K562 (cell line): Measurements from ENCODE around the gene CTDSPL. TPM values are rescaled to one million over a fixed set of nuclear protein-coding genes. Genes with fewer than 3 reads are reported as not detected.

Experiments
- ARHGAP35 ChIP-seq: fragments of 450-650 bp; IDR thresholded peaks from 2 replicates; pipeline ENCODE4 v1.6.1; 2018; ENCODE audit not compliant: partially characterized antibody
- CHD1 ChIP-seq: fragments of 200-600 bp; sonication (generic); IDR thresholded peaks from one replicate; pipeline ENCODE4 v1.6.1; 2012; ENCODE audit warnings: mild to moderate bottlenecking, moderate library complexity, low read length, inconsistent platforms
- ELF1 ChIP-seq: fragments of 200-800 bp; sonication (Bioruptor generic); IDR thresholded peaks from 2 replicates; pipeline ENCODE4 v1.6.1; 2016; ENCODE audit warnings: missing genetic modification characterization, missing compliant biosample characterization
- HOXB6 ChIP-seq: fragments of 250-450 bp; sonication (Bioruptor Pico); IDR thresholded peaks from 2 replicates; pipeline ENCODE4 v1.5.1; 2022; ENCODE audit warnings: mild to moderate bottlenecking, borderline replicate concordance
- MAFK ChIP-seq: IDR thresholded peaks from 2 replicates; pipeline ENCODE4 v1.6.1; 2011; ENCODE audit warnings: low read length, improper control_type of control experiment
- NRF1 ChIP-seq, 2 experiments: fragments of 450-650 bp; IDR thresholded peaks in 1 of 2; conservative IDR thresholded peaks in 1 of 2; 2 replicates each; pipeline ENCODE4 v1.6.1; 2014; ENCODE audit warnings: mild to moderate bottlenecking in 2 of 2
- PHTF2 ChIP-seq: fragments of 250-450 bp; sonication (Bioruptor Pico); IDR thresholded peaks from 2 replicates; pipeline ENCODE4 v1.5.0; 2021; ENCODE audit warnings: mild to moderate bottlenecking
- RBFOX2 ChIP-seq: fragments of 200-400 bp; formaldehyde crosslinking; IDR thresholded peaks from 2 replicates; pipeline ENCODE4 v1.6.1; 2017; ENCODE audit warnings: low read depth, mild to moderate bottlenecking, low read length, moderate library complexity
- RBM25 ChIP-seq: fragments of 200-400 bp; formaldehyde crosslinking; IDR thresholded peaks from 2 replicates; pipeline ENCODE4 v1.6.1; 2018; ENCODE audit warnings: low read length, low read depth, moderate library complexity; ENCODE audit not compliant: severe bottlenecking
- RCOR1 ChIP-seq, 2 experiments: IDR thresholded peaks; 2 replicates each; pipeline ENCODE4 v1.6.1; 2012; ENCODE audit warnings: low read depth in 2 of 2, low read length in 2 of 2, borderline replicate concordance in 1 of 2, improper control_type of control experiment in 1 of 2
- SAFB2 ChIP-seq: fragments of 200-400 bp; formaldehyde crosslinking; IDR thresholded peaks from 2 replicates; pipeline ENCODE4 v1.6.1; 2018; ENCODE audit warnings: borderline replicate concordance, low read length, low read depth, moderate library complexity; ENCODE audit not compliant: severe bottlenecking
- SMARCA5 ChIP-seq: fragments of 450-650 bp; IDR thresholded peaks from 2 replicates; pipeline ENCODE4 v1.6.1; 2016
- ZKSCAN3 ChIP-seq: fragments of 250-450 bp; sonication (Bioruptor Pico); IDR thresholded peaks from 2 replicates; pipeline ENCODE4 v1.4.0; 2020
- ZNF347 ChIP-seq: fragments of 450-650 bp; formaldehyde crosslinking; IDR thresholded peaks from 2 replicates; pipeline ENCODE4 v1.4.0; 2020; ENCODE audit warnings: low read depth, mild to moderate bottlenecking, moderate library complexity
- polyA plus RNA-seq, 8 experiments: library from polyadenylated mRNA; depleted of rRNA in 4 of 8; stranded (reverse) in 5 of 8; unstranded in 3 of 8; fragments of >200 nt; fragmentation: Nextera tagmentation in 2 of 8; fragmentation: Illumina TruSeq in 1 of 8; extraction: Ambion mirVana in 2 of 8; extraction: Trizol in 1 of 8; gene quantifications; 2 replicates each; pipeline versions ENCODE4 v1.2.1 to v1.2.3, GENCODE V29; 2011 to 2014; ENCODE audit warnings: inconsistent platforms in 1 of 8, missing spikeins in 1 of 8
- total RNA-seq, 7 experiments: library from RNA; depleted of rRNA in 6 of 7; stranded (reverse); fragments of >200 nt in 6 of 7; fragmentation: Illumina TruSeq in 2 of 7; extraction: Trizol in 2 of 7; gene quantifications; 2 replicates each; pipeline versions ENCODE4 v1.2.1 to v1.2.3, GENCODE V29; 2011 to 2021; ENCODE audit warnings: low replicate concordance in 1 of 7
- TF ChIP-seq, protein P1 (sequence below): fragments of 250-450 bp; sonication (Bioruptor Pico); IDR thresholded peaks from 2 replicates; pipeline ENCODE4 v1.8.0; 2021; ENCODE audit warnings: borderline replicate concordance, mild to moderate bottlenecking, moderate library complexity; ENCODE audit not compliant: poor library complexity, severe bottlenecking
- TF ChIP-seq, protein P2 (sequence below): fragments of 450-650 bp; IDR thresholded peaks from 2 replicates; pipeline ENCODE4 v1.6.1; 2017; ENCODE audit warnings: mild to moderate bottlenecking, moderate library complexity
- TF ChIP-seq, protein P3 (sequence below): fragments of 250-450 bp; sonication (Bioruptor Pico); IDR thresholded peaks from 2 replicates; pipeline ENCODE4 v1.4.0; 2020; ENCODE audit warnings: mild to moderate bottlenecking, moderate library complexity
- TF ChIP-seq, protein P4 (sequence below): fragments of 250-450 bp; sonication (Bioruptor Pico); IDR thresholded peaks from 2 replicates; pipeline ENCODE4 v1.5.0; 2020; ENCODE audit warnings: mild to moderate bottlenecking, borderline replicate concordance

The CTDSPL gene
- total and polyA plus RNA-seq, 9 of the 15 experiments (the other 6 are each of a cell fraction or from before 2014, with no cell fraction given) = 5.1 to 19.3 (median 11.3) TPM

DNA sequence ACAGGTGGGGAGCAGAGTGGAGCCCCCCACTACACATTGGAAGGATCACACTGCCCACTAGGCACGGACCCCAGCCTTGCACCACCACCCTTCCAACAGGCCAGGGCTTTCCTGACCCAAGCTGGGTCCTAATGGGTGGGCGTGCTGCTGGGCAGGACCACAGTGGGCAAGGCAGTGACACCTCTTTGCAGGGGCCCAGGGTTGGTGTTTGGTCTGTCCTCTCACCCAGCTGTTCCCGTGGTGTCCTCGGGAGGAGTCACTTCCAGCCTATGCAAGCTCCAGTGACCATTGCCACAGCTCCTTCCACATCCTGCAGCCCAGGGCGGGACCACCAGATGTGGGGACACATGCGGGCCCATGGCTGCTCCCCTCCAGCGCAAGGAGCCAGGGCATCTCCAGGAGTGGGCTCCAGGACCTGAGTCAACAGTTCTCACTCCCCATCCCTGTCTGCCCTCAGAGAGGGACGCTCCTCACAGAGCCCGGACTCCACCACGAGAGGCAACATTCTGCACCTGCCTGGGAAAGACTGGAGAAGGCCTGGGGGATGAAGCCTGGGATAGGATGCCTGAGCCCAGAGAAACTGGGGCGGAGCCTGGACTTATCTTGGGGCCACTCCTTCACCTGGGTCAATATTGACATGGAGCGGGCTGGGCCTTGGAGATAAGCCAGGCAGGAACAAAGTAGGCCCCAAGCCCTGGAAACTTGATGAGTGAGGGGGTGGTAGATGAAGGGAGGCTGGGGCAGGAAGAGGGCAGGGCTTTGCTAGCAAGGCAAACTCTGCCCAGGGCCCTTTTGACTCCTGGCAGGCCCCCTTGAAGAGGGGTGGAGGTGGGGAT lies 125.0 kb downstream of the CTDSPL start (continued):
- TF ChIP-seq, protein P1, sequence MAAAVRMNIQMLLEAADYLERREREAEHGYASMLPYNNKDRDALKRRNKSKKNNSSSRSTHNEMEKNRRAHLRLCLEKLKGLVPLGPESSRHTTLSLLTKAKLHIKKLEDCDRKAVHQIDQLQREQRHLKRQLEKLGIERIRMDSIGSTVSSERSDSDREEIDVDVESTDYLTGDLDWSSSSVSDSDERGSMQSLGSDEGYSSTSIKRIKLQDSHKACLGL = no peak
- peak; percentile 48 to 99; a peak in 3 of 4 replicates for TF ChIP-seq RCOR1 (IDR thresholded peaks at IDR 0.05; ENCODE audit: borderline replicate concordance in 1 of 2, low read depth in 2 of 2, low read length in 2 of 2)
- TF ChIP-seq MAFK = peak; percentile 65
- TF ChIP-seq SAFB2 = no peak
- TF ChIP-seq, protein P2, sequence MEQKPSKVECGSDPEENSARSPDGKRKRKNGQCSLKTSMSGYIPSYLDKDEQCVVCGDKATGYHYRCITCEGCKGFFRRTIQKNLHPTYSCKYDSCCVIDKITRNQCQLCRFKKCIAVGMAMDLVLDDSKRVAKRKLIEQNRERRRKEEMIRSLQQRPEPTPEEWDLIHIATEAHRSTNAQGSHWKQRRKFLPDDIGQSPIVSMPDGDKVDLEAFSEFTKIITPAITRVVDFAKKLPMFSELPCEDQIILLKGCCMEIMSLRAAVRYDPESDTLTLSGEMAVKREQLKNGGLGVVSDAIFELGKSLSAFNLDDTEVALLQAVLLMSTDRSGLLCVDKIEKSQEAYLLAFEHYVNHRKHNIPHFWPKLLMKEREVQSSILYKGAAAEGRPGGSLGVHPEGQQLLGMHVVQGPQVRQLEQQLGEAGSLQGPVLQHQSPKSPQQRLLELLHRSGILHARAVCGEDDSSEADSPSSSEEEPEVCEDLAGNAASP = no peak
- TF ChIP-seq ELF1 (tag) = no peak
- TF ChIP-seq HOXB6 (CRISPR knock-in tag) = no peak
- TF ChIP-seq CHD1 = no peak
- TF ChIP-seq ZKSCAN3 (CRISPR knock-in tag) = no peak
- no peak for TF ChIP-seq ARHGAP35
- TF ChIP-seq PHTF2 (CRISPR knock-in tag) = no peak
- no peak for TF ChIP-seq RBM25
- TF ChIP-seq RBFOX2 = peak; percentile 35
- TF ChIP-seq NRF1 (conservative IDR thresholded peaks at IDR 0.05 in 1 of 2, IDR thresholded peaks at IDR 0.05 in 1 of 2) = peak; percentile 53 to 56
- TF ChIP-seq ZNF347 (CRISPR knock-in tag) = no peak
- TF ChIP-seq, protein P3, sequence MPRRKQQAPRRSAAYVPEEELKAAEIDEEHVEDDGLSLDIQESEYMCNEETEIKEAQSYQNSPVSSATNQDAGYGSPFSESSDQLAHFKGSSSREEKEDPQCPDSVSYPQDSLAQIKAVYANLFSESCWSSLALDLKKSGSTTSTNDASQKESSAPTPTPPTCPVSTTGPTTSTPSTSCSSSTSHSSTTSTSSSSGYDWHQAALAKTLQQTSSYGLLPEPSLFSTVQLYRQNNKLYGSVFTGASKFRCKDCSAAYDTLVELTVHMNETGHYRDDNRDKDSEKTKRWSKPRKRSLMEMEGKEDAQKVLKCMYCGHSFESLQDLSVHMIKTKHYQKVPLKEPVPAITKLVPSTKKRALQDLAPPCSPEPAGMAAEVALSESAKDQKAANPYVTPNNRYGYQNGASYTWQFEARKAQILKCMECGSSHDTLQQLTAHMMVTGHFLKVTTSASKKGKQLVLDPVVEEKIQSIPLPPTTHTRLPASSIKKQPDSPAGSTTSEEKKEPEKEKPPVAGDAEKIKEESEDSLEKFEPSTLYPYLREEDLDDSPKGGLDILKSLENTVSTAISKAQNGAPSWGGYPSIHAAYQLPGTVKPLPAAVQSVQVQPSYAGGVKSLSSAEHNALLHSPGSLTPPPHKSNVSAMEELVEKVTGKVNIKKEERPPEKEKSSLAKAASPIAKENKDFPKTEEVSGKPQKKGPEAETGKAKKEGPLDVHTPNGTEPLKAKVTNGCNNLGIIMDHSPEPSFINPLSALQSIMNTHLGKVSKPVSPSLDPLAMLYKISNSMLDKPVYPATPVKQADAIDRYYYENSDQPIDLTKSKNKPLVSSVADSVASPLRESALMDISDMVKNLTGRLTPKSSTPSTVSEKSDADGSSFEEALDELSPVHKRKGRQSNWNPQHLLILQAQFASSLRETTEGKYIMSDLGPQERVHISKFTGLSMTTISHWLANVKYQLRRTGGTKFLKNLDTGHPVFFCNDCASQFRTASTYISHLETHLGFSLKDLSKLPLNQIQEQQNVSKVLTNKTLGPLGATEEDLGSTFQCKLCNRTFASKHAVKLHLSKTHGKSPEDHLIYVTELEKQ (CRISPR knock-in tag) = no peak
- TF ChIP-seq, protein P4, sequence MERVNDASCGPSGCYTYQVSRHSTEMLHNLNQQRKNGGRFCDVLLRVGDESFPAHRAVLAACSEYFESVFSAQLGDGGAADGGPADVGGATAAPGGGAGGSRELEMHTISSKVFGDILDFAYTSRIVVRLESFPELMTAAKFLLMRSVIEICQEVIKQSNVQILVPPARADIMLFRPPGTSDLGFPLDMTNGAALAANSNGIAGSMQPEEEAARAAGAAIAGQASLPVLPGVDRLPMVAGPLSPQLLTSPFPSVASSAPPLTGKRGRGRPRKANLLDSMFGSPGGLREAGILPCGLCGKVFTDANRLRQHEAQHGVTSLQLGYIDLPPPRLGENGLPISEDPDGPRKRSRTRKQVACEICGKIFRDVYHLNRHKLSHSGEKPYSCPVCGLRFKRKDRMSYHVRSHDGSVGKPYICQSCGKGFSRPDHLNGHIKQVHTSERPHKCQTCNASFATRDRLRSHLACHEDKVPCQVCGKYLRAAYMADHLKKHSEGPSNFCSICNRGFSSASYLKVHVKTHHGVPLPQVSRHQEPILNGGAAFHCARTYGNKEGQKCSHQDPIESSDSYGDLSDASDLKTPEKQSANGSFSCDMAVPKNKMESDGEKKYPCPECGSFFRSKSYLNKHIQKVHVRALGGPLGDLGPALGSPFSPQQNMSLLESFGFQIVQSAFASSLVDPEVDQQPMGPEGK (CRISPR knock-in tag) = no peak
- TF ChIP-seq SMARCA5 = no peak
